Measurements from ENCODE around the gene TRMU. TPM values are rescaled to one million over a fixed set of nuclear protein-coding genes. Genes with fewer than 3 reads are reported as not detected.

Gene TRMU
- total and polyA plus RNA-seq, 2 of the 8 experiments (the other 6 are each of a cell fraction or from before 2014, with no cell fraction given), result 43.4 to 70.6 TPM

DNA sequence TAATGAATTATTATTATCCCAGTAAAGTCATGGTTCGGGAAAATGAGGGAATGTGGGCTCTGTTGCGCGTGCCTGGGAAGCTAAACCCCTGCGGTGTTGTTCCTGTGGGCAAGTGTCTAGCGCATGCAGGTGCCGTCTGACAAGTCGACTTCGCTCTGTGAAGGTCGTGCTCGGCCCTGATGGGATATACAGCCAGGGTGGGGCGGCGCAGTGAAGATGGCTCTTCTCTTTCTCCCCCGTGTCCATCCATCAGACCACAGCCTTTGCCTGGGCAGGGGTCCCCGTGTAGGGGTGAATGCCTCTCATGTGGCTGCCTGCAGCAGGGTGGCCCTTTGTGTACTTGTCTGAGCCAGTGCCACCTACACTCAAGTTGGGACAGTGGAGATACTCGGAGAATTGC lies 12.8 kb upstream of the TRMU start (continued):
- TF ChIP-seq BRCA1 (IDR thresholded peaks at IDR 0.05; ENCODE audit: low read depth, low read length) (no peak), BACH1 (IDR thresholded peaks at IDR 0.05; ENCODE audit: low read length) (no peak), CTBP2 (IDR thresholded peaks at IDR 0.05; ENCODE audit: borderline replicate concordance, insufficient read depth, insufficient read length, low read length) (no peak), HDAC2 (IDR thresholded peaks at IDR 0.05; ENCODE audit: borderline replicate concordance in 1 of 2, low read depth in 2 of 2, low read length in 2 of 2) (no peak), TBP (IDR thresholded peaks at IDR 0.05; ENCODE audit: low read depth, low read length) (no peak)
